CD4-positive, alpha-beta T cell treated with Interleukin-6 for 4 hours (primary cell): ENCODE data around the gene OSMR.

Experiments used
- DNase-seq: peaks from one replicate; pipeline ENCODE4 v3.0.0-alpha.2; 2020; ENCODE audit warnings: mixed read lengths

Gene OSMR

GRCh38 chr5:38874948-38875456, 29.2 kb downstream of the OSMR start:
- DNase-seq, result no peak

- DNase-seq, result no peak
These were observed 32.7 kb downstream of the OSMR start for GRCh38 chr5:38878391-38879077.

- no peak for DNase-seq
These were observed 33.3 kb downstream of the OSMR start for GRCh38 chr5:38879078-38879460.

GRCh38 chr5:38883842-38884241, 38.0 kb downstream of the OSMR start:
- DNase-seq, result no peak

- no peak for DNase-seq
These were observed 39.4 kb downstream of the OSMR start for GRCh38 chr5:38885208-38885607.

- no peak for DNase-seq
These were observed 42.2 kb downstream of the OSMR start for GRCh38 chr5:38888041-38888440.

- DNase-seq, result no peak
These were observed 43.6 kb downstream of the OSMR start for GRCh38 chr5:38889424-38889823.

GRCh38 chr5:38891563-38891962, 45.8 kb downstream of the OSMR start:
- no peak for DNase-seq

- DNase-seq, result no peak
These were observed 46.6 kb downstream of the OSMR start for GRCh38 chr5:38892363-38892762.

GRCh38 chr5:38896760-38897159, 50.9 kb downstream of the OSMR start:
- no peak for DNase-seq

GRCh38 chr5:38899936-38900335, 54.1 kb downstream of the OSMR start:
- no peak for DNase-seq

GRCh38 chr5:38905516-38905915, 59.7 kb downstream of the OSMR start:
- DNase-seq, result no peak

- no peak for DNase-seq
These were observed 60.7 kb downstream of the OSMR start for GRCh38 chr5:38906503-38906902.

GRCh38 chr5:38911933-38912332, 66.1 kb downstream of the OSMR start:
- no peak for DNase-seq

GRCh38 chr5:38913714-38914113, 67.9 kb downstream of the OSMR start:
- DNase-seq, result no peak

- DNase-seq, result no peak
These were observed 71.0 kb downstream of the OSMR start for GRCh38 chr5:38916802-38917201.

GRCh38 chr5:38921174-38921573, 75.4 kb downstream of the OSMR start:
- no peak for DNase-seq

GRCh38 chr5:38922199-38922598, 76.4 kb downstream of the OSMR start:
- peak; percentile 38 for DNase-seq

- DNase-seq, result no peak
These were observed 78.0 kb downstream of the OSMR start for GRCh38 chr5:38923661-38924451.

- DNase-seq, result no peak
These were observed 79.5 kb downstream of the OSMR start for GRCh38 chr5:38925154-38925925.

GRCh38 chr5:38926121-38926520, 80.3 kb downstream of the OSMR start:
- no peak for DNase-seq

GRCh38 chr5:38927470-38927869, 81.7 kb downstream of the OSMR start:
- no peak for DNase-seq

GRCh38 chr5:38929838-38930237, 84.0 kb downstream of the OSMR start:
- no peak for DNase-seq

GRCh38 chr5:38931731-38932130, 85.9 kb downstream of the OSMR start:
- no peak for DNase-seq
